SU-DHL-6 (cell line): ENCODE results near the gene C16orf78.

ENCODE experiments used
- CTCF ChIP-seq: fragments of 200-600 bp; sonication (generic); IDR thresholded peaks from one replicate; pipeline ENCODE4 v1.5.1; 2017; ENCODE audit warnings: antibody characterized with exemption, mild to moderate bottlenecking, low read length, moderate library complexity; ENCODE audit not compliant: insufficient read depth, poor library complexity, severe bottlenecking
- EZH2phosphoT487 ChIP-seq: fragments of 200-600 bp; sonication (generic), shearing (Covaris generic); conservative IDR thresholded peaks from 2 replicates; pipeline ENCODE4 v1.6.1; 2018; ENCODE audit warnings: mild to moderate bottlenecking, antibody characterized with exemption, low read length, moderate library complexity, mixed read lengths

DNA sequence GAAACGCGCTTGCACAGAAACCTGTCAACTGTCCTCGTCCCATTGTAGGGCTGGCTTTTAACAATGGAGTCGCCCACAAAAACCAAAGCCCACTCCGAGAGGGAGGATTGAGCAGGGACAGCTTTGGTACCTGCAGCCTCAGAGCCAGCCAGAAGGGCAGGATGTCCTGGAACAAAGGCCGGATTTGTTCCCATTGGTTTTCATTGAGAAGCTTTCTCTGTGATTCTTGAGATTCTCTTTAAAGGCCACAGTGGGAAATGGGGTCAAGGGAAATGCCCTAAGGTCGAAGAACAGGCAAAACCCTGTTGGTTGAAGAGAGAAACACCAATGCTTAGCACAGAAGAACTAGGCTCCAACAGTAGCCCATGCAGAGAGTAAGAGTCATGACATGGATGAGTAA is 65.4 kb downstream of the C16orf78 start:
- TF ChIP-seq CTCF, result no peak
- no peak for TF ChIP-seq EZH2phosphoT487
